GM12878 (cell line): ENCODE data around the gene ZC4H2. TPM values are rescaled to one million over a fixed set of nuclear protein-coding genes. Genes with fewer than 3 reads are reported as not detected.

Experiments used
- ATAC-seq: fragments of 200-7000 bp; cut with Tn5 transposase; 3 replicates; pipeline ENCODE4 v1.9.1; 2020; ENCODE audit warnings: mild to moderate bottlenecking, moderate library complexity
- BruUV-seq: library from RNA; stranded (reverse); fragments of 400-500 nt; replicated peaks from 2 replicates; lab custom pipeline; 2021; lab: Mats Ljungman, UMichigan
- CTCF ChIA-PET: fragments of 300-600 bp; sonication (Branson Sonifier 250); formaldehyde crosslinking; extraction: SDS; loops from one replicate; lab custom pipeline; 2021; ENCODE audit warnings: inconsistent platforms; lab: Yijun Ruan, JAX
- POLR2A ChIA-PET: fragments of 350-600 bp; formaldehyde crosslinking; extraction: SDS; loops from one replicate; lab custom pipeline; 2021; ENCODE audit warnings: inconsistent platforms; lab: Charles Lee
- RAD21 ChIA-PET: fragments of 300-600 bp; sonication (Branson Sonifier 250); formaldehyde crosslinking; loops from one replicate; lab custom pipeline; 2023; ENCODE audit warnings: antibody characterized with exemption; ENCODE audit not compliant: unreplicated experiment; lab: Charles Lee
- SMC1A ChIA-PET: fragments of 300-600 bp; sonication (Branson Sonifier 250); formaldehyde crosslinking; loops from one replicate; lab custom pipeline; 2023; ENCODE audit not compliant: unreplicated experiment, uncharacterized antibody; lab: Charles Lee
- DNase-seq: peaks from one replicate; pipeline ENCODE4 v3.0.0-alpha.2; 2011; ENCODE audit warnings: low read depth, low spot score
- FAIRE-seq: peaks from 3 replicates; lab custom pipeline; 2011; peaks lifted over from hg19 to GRCh38; lab: Jason Lieb, UNC
- H2AFZ ChIP-seq: 2 replicates; pipeline ENCODE4 v1.6.0; 2011; ENCODE audit warnings: low read depth, low read length, control low read depth; ENCODE audit not compliant: control insufficient read depth
- H3K27ac ChIP-seq: 2 replicates; pipeline ENCODE4 v1.5.1; 2011; ENCODE audit warnings: control low read depth; ENCODE audit not compliant: control insufficient read depth, insufficient read depth
- H3K27me3 ChIP-seq, 2 experiments: replicated peaks in 1 of 2; 2 replicates each; pipeline versions ENCODE4 v1.6.0 to v1.6.1; 2011; ENCODE audit warnings: low read length in 1 of 2; ENCODE audit not compliant: control insufficient read depth in 2 of 2, insufficient read depth in 2 of 2
- H3K36me3 ChIP-seq, 2 experiments: 2 replicates each; pipeline ENCODE4 v1.5.1; 2011; ENCODE audit warnings: low read length in 1 of 2; ENCODE audit not compliant: control insufficient read depth in 2 of 2, insufficient read depth in 2 of 2
- H3K4me1 ChIP-seq: 2 replicates; pipeline ENCODE4 v1.6.1; 2011; ENCODE audit warnings: mild to moderate bottlenecking, low read length, moderate library complexity, mixed read lengths; ENCODE audit not compliant: control insufficient read depth, insufficient read depth
- H3K4me2 ChIP-seq: 2 replicates; pipeline ENCODE4 v1.6.0; 2011; ENCODE audit warnings: control low read depth; ENCODE audit not compliant: control insufficient read depth, insufficient read depth
- H3K4me3 ChIP-seq: fragments of 200-600 bp; sonication (generic); 2 replicates; pipeline ENCODE4 v1.5.1; 2016
- H3K79me2 ChIP-seq: 2 replicates; pipeline ENCODE4 v1.6.0; 2011; ENCODE audit warnings: low read length; ENCODE audit not compliant: control insufficient read depth, insufficient read depth
- H3K9ac ChIP-seq: 2 replicates; pipeline ENCODE4 v1.8.0; 2011; ENCODE audit warnings: low read length, control low read depth, mixed read lengths; ENCODE audit not compliant: control insufficient read depth, insufficient read depth
- H3K9me3 ChIP-seq: replicated peaks from 3 replicates; pipeline ENCODE4 v1.5.1; 2011; ENCODE audit warnings: mild to moderate bottlenecking, low read length; ENCODE audit not compliant: control insufficient read depth, insufficient read depth
- H4K20me1 ChIP-seq: 2 replicates; pipeline ENCODE4 v1.6.0; 2011; ENCODE audit not compliant: control insufficient read depth, insufficient read depth
- BCL11A ChIP-seq: IDR thresholded peaks from 2 replicates; pipeline ENCODE4 v1.6.1; 2011; ENCODE audit warnings: low read depth, low read length
- CBX5 ChIP-seq: sonication (generic); IDR thresholded peaks from 2 replicates; pipeline ENCODE4 v1.6.1; 2016; ENCODE audit warnings: low read depth, moderate library complexity, mild to moderate bottlenecking, inconsistent platforms
- ELK1 ChIP-seq: IDR thresholded peaks from 2 replicates; pipeline ENCODE4 v1.6.1; 2012; ENCODE audit warnings: low read depth, low read length, improper control_type of control experiment
- EZH2 ChIP-seq: IDR thresholded peaks from 2 replicates; pipeline ENCODE4 v1.6.1; 2012; ENCODE audit warnings: low read depth, mild to moderate bottlenecking, control low read depth, inconsistent platforms, low read length, borderline replicate concordance; ENCODE audit not compliant: control insufficient read depth
- FOXK2 ChIP-seq: fragments of 450-650 bp; IDR thresholded peaks from 2 replicates; pipeline ENCODE4 v1.6.1; 2017; ENCODE audit warnings: mild to moderate bottlenecking, moderate library complexity
- POU2F2 ChIP-seq: IDR thresholded peaks from 3 replicates; pipeline ENCODE4 v1.6.1; 2011; ENCODE audit warnings: low read depth, mild to moderate bottlenecking, low read length, borderline replicate concordance
- REST ChIP-seq: IDR thresholded peaks from 2 replicates; pipeline ENCODE4 v1.6.1; 2012; ENCODE audit warnings: mild to moderate bottlenecking, low read depth, low read length
- SMAD5 ChIP-seq: IDR thresholded peaks from 2 replicates; pipeline ENCODE4 v1.6.1; 2016; ENCODE audit warnings: antibody characterized with exemption, low read depth
- TAF1 ChIP-seq: IDR thresholded peaks from 2 replicates; pipeline ENCODE4 v1.6.1; 2011; ENCODE audit warnings: mild to moderate bottlenecking, low read depth, low read length, borderline replicate concordance
- YBX1 ChIP-seq: fragments of 450-650 bp; IDR thresholded peaks from 2 replicates; pipeline ENCODE4 v1.6.1; 2016; ENCODE audit warnings: antibody characterized with exemption
- in situ Hi-C: fragments of 300-500 bp; cut with MboI; formaldehyde crosslinking; loops from 9 replicates; pipeline ENCODE4 v1.14.3; 2018; ENCODE audit warnings: mixed read lengths
- intact Hi-C: fragments of 100-400 bp; cut with micrococcal nuclease; formaldehyde crosslinking; loops from one replicate; pipeline ENCODE4 v1.14.2; 2022; ENCODE audit not compliant: unreplicated experiment
- polyA plus RNA-seq, 11 experiments: library from polyadenylated mRNA; depleted of rRNA in 4 of 11; unstranded in 6 of 11; stranded (reverse) in 5 of 11; fragments of >200 nt; fragmentation: Nextera tagmentation in 4 of 11; fragmentation: Illumina TruSeq in 1 of 11; extraction: Ambion mirVana in 4 of 11; extraction: Trizol in 1 of 11; gene quantifications; 1 replicate in 1 of 11; 2 replicates in 10 of 11; pipeline versions ENCODE4 v1.2.1 to v1.2.3, GENCODE V29; 2011 to 2016; ENCODE audit warnings: inconsistent platforms in 2 of 11, missing spikeins in 2 of 11, low read depth in 1 of 11
- total RNA-seq, 4 experiments: library from RNA; depleted of rRNA in 3 of 4; stranded (reverse); fragments of >200 nt in 3 of 4; fragmentation: Illumina TruSeq in 1 of 4; extraction: Trizol in 1 of 4; gene quantifications; 2 replicates each; pipeline versions ENCODE4 v1.2.1 to v1.2.3, GENCODE V29; 2013 to 2021

ZC4H2 gene
- total and polyA plus RNA-seq, 10 of the 15 experiments (the other 5 are each of a cell fraction or from before 2014, with no cell fraction given) = 0.27 to 1.8 (median 0.67) TPM

DNA sequence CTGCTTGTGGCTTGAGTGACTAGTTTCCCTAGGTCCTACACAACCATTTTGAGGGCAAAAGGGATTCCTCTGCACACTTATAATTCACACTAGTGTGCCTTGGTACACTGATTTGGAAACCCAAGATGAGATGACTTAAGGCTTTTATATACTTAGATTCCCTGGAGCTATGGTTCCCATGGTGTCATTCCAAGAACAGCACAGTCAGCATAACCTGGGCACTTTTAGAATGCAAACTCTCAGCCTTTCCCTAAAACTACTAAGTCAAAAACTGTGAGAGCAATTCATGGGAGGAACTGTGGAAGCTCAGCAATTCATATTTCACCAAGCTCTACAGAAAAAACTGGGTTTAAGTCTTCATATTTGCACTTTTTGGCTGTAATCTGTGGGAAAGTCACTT, 38.0 kb upstream of the ZC4H2 start:
- H3K4me2 ChIP-seq = no peak overlapping the region
- no peak for DNase-seq
- H3K27ac ChIP-seq = no peak overlapping the region
- no TSS peak for BruUV-seq
- no peaks in the 10 kb centered on the region for H3K79me2 ChIP-seq
- no peaks in the 10 kb centered on the region for H3K27me3 ChIP-seq
- no peak overlapping the region for H2AFZ ChIP-seq
- no peaks in the 10 kb centered on the region for H3K36me3 ChIP-seq
- RAD21 ChIA-PET = no interaction called here
- no peak overlapping the region for H3K9ac ChIP-seq
- no peak for ATAC-seq
- no peaks in the 10 kb centered on the region for H4K20me1 ChIP-seq
- no peak for FAIRE-seq
- no peaks in the 10 kb centered on the region for H3K9me3 ChIP-seq
- TF ChIP-seq ELK1 (no peak), REST (no peak), CBX5 (no peak), EZH2 (no peak), POU2F2 (no peak), TAF1 (no peak), FOXK2 (no peak), YBX1 (no peak), SMAD5 (no peak), BCL11A (no peak)
- intact Hi-C loops = no loop called here
- H3K4me3 ChIP-seq = no peak overlapping the region
- CTCF ChIA-PET = no interaction called here
- POLR2A ChIA-PET = no interaction called here
- SMC1A ChIA-PET = no interaction called here
- H3K4me1 ChIP-seq = no peaks in the 10 kb centered on the region
- in situ Hi-C loops = loop anchor here (25.0 kb wide), 1 partner anchor 427 kb away; no protein-coding TSS in a partner anchor
